Fibroblast of the aortic adventitia (primary cell): ENCODE data around the gene VKORC1L1. TPM values are rescaled to one million over a fixed set of nuclear protein-coding genes. Genes with fewer than 3 reads are reported as not detected.
"Not testable (repeated sequence)": the region's sequence is repeated elsewhere in the genome, so short reads cannot be mapped to it uniquely, and the experiment has no call there.

ENCODE experiments used
- DNase-seq: peaks from one replicate; pipeline ENCODE4 v3.0.0-alpha.2; 2010; ENCODE audit warnings: low read depth
- H3K4me3 ChIP-seq: 2 replicates; pipeline ENCODE4 v1.5.1; 2011; ENCODE audit warnings: low read depth, mild to moderate bottlenecking, control low read depth, low read length, moderate library complexity
- total RNA-seq: library from RNA; depleted of rRNA; stranded (reverse); fragments of >200 nt; gene quantifications from 2 replicates; pipeline ENCODE4 v1.2.3, GENCODE V29; 2012; ENCODE audit warnings: low replicate concordance
- TF ChIP-seq, protein P1 (sequence below): IDR thresholded peaks from 2 replicates; pipeline ENCODE4 v1.5.1; 2011; ENCODE audit warnings: mild to moderate bottlenecking, low read length, control low read depth, inconsistent platforms; ENCODE audit not compliant: insufficient read depth

Gene VKORC1L1
- total RNA-seq, 1 donor, result 17.8 TPM

DNA sequence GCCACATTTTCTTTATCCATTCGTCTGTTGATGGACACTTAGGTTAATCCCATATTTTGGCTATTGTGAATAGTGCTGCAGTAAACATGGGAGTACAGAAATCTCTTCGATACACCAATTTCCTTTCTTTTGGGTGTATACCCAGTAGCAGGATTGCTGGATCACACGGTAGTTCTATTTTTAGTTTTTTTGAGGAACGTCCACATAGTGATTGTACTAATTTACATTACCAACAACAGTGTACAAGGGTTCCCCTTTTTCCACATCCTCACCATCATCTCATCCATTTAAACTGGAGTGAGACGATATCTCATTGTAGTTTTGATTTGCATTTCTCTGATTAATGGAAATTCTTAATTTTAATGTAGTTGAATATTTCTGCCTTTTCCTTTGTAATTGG lies 19.3 kb downstream of the VKORC1L1 start:
- no peak overlapping the region for H3K4me3 ChIP-seq
- TF ChIP-seq, protein P1, sequence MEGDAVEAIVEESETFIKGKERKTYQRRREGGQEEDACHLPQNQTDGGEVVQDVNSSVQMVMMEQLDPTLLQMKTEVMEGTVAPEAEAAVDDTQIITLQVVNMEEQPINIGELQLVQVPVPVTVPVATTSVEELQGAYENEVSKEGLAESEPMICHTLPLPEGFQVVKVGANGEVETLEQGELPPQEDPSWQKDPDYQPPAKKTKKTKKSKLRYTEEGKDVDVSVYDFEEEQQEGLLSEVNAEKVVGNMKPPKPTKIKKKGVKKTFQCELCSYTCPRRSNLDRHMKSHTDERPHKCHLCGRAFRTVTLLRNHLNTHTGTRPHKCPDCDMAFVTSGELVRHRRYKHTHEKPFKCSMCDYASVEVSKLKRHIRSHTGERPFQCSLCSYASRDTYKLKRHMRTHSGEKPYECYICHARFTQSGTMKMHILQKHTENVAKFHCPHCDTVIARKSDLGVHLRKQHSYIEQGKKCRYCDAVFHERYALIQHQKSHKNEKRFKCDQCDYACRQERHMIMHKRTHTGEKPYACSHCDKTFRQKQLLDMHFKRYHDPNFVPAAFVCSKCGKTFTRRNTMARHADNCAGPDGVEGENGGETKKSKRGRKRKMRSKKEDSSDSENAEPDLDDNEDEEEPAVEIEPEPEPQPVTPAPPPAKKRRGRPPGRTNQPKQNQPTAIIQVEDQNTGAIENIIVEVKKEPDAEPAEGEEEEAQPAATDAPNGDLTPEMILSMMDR, result no peak
- DNase-seq, result no peak

DNA sequence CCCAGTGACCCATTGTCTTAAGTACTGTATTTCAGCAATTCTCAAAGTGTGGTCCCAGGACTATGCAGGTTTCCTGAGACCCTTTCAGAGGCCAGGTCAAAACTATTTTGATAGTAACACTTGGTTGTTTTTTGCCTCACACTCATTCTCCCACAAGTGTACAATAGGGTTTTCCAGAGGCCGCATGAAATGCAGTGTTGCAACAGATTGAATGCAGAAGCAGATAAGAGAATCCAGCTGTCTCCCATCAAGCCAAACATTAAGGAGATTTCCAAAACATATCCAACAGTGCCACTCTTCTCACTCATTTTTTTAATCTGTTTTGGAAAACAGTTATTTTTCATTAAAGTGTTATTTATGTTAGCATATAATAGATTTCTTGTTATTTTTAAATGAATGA lies 20.0 kb downstream of the VKORC1L1 start:
- peak; percentile 61 for DNase-seq
- TF ChIP-seq, protein P1, result no peak
- no peak overlapping the region for H3K4me3 ChIP-seq

DNA sequence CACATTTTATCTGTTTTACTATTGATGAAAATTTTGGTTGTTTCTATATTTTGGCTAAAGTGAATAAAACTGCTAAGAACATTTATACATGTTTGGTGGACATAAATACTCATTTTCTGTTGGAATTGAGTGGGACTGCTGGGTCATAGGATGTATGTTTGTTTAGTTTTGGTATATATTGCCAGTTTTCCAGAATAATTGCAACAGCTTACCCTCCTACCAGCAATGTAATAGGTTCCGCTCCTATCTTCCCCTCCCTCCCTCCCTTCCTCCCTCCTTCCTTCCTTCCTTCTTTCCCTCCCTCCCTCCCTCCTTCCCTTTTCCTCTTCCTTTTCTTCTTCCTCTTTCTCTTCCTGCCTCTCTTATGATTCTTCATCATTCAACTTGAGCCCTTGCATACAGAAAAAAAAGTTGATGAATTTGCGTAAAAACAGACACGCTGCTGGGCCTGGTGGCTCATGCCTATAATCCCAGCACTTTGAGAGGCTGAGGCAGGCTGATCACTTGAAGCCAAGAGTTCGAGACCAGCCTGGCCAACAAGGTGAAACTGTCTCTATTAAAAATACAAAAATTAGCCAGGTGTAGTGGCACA lies 23.5 kb downstream of the VKORC1L1 start:
- H3K4me3 ChIP-seq, result no peak overlapping the region
- TF ChIP-seq, protein P1, result no peak
- DNase-seq, result no peak

DNA sequence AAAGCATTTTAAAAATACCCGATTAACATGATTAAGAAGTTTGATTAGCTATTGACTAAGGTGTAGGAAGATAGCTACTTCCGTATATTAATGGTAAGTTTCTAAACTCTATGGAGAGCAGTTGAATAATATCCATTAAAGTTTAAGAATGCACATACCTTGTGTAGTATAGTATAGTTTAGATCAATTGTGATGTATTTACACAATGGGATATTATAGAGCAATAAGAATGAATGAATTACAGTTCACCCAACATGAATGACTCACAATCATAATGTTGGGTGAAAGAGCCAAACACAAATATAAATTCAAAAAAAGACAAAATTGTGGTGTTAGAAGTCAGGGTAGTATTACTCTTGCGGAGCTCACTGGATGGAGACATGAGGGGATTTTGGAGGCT lies 24.4 kb downstream of the VKORC1L1 start:
- not testable (repeated sequence) for DNase-seq, H3K4me3 ChIP-seq

DNA sequence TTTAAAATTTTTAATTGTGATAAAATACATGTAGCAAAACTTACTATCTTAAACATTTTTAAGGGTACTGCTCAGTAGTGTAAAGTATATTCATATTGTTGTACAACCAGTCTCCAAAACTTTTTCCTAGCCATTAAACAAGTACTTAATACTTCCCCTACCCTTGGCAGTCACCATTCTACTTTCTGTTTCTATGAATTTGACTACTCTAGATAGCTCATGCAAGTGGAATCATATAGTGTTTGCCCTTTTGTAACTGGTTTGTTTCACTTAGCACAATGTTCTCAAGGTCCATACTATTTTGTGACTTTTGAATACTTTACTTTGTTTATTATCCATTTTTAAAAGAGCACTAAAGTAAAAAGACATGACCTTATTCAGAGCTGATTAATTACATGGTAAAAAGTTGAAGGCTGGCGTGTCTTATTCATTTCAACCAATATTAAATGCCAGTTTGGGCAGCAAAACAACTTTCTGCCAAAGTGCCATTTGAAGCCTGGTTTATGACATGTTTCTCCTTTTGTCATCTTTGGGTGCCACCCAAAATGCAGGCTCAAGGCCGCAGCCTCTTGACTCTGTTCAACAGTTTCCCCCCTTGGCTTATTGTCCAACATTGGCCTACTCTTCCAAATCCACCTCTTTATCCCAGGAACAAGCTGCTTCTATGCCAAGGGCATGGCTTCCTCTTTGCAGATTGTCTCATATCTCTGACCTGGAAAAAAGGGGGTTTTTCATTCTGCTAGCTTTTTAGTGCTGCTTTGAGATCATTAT lies 26.0 kb downstream of the VKORC1L1 start:
- DNase-seq, H3K4me3 ChIP-seq: not testable (repeated sequence)

DNA sequence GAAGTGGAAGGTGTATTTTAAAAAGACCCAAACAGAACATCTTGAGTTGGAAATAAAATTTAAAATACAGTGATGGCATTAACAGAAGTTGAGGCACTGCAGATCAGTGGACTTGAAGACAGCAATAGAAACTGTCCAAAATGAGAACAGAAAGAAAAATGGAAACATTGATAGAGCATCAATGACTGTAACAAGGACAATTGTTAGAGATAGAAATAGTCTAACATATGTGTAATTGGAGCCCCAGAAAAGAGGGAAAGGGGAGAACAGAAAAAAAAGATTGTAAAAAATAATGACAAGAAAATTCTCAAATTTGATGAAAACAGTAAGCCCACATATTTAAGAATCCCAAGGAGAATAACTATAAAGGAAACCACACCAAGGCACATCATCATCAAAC lies 29.4 kb downstream of the VKORC1L1 start:
- TF ChIP-seq, protein P1, result no peak
- no peak for DNase-seq
- no peak overlapping the region for H3K4me3 ChIP-seq

DNA sequence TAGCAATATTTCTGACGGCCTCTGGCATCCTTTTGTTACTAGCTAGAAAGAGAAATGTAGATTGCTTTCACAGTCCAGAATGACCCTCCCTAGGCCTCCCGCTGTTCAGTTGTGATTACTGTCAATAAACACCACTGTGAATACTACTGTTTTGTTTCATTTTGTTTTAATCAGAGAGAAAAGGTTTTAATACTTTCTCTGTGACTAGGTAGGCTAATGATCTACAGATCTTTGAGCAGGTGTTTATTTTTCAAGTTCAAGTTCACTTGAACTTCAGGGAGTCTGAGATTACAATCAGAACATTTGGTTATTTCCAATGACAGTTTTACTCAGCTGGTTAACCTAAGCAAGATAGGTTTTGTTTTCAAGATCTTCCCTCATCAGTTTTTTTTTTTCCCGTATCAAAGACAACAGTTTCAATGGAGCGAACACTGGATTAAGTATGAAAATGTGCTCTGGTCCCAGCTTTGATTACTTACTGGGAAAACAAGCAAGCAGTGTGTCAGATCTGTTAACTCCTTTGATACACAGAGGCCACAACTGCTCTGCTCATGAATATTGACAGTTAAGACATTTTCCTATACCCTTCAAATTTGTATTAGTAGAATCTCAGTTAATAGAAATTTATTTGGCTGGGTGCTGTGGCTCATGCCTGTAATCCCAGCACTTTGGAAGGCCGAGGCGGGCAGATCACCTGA lies 34.8 kb downstream of the VKORC1L1 start:
- H3K4me3 ChIP-seq, result no peak overlapping the region
- DNase-seq, result no peak
- TF ChIP-seq, protein P1, result no peak
